Stimulated activated CD8-positive, alpha-beta memory T cell treated with anti-CD3 and anti-CD28 coated beads, Interleukin-7, amount 100 ng/mL, for 1 hour (primary cell): ENCODE results near the gene RSF1.

Experiments used
- DNase-seq, 2 donors: peaks; one replicate each; pipeline ENCODE4 v3.0.0-alpha.2; 2020; ENCODE audit warnings: low read depth in 2 of 2

The RSF1 gene

DNA sequence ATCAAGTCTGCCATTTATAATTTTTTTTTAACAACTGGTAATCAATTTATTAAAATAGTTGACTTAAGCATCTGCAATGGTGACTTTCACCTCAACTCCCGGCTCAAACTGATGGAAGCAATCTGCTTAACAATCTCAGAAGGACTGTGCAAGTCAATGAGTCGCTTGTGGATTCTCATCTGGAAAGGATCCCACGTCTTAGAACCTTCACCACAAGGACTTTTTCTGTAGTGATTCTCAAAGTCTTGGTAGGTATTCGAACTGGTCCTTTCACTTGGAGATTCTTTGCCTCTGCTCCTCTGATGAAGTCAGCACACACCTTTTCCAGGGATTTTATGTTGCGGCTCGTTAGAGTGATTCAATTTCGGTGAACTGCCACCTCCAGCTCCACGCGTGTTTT lies 7.3 kb downstream of the RSF1 start:
- DNase-seq, result no peak

DNA sequence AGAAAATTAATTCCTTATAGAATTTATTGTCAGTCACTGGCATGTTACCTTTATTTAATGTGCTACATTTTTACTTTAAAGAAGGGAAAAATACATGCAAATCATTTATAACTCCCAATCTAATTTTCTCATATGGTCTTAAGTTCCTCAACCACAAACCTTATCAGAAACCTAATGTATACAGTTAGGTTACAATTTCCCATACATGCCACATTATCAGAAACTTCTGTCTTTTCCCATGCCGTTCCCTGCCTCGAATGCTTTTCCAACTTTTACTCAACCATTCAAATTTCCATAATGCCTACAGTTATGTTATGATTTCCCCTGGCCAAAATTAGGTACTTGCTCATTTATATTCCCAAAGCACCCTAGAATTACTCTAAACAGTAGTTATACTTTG lies 13.5 kb downstream of the RSF1 start:
- DNase-seq, result no peak

DNA sequence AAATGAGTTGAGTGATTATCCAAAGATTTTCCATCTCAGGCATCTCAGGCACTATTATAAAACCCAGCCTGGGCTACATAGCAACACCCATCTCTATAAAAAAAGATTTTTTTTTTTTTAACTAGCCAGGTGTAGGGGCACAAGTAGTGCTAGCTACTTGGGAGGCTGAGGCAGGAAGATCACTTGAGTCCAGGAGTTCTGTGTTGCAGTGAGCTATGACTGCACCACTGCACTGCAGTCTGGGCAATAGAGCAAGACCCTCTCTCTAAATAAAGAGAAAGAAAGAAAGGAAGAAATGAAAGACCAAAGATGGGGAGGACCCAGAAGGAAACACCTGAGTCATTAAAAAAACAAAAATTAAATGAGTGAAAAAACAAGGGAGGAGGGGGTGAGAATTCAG lies 14.1 kb downstream of the RSF1 start:
- no peak for DNase-seq

DNA sequence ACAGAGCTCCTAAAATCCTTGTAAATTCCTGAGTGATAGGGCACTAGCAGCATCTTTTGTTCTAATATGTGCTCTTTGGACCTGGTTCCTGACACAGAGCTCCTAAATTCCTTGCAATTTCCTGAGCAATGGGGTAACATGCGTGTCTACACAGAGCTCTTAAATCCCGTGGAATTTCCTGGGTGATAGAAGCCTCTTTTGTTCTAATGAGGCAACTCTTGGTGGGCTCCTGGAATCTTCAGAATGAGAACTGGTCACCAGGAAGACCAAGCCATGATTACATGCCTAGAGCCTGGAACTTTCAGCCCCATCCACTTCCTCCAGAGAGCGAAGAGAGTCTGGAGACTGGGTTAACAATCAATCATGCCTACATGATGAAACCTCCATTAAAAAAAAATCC lies 19.0 kb downstream of the RSF1 start:
- no peak for DNase-seq

DNA sequence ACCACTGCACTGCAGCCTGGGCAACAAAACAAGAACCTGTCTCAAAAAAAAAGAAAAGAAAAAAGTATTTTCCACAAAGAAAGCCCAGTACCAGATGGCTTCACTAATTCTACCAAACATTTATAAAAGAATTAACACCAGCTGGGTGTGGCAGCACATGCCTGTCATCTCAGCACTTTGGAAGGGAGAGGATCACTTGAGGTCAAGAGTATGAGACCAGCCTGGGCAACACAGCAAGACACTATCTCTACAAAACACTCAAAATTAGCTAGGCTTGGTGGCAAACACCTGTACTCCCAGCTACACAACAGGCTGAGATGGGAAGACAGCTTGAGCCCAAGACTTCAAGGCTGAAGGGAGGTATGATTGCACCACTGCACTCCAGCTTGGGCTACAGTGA lies 20.1 kb downstream of the RSF1 start:
- no peak for DNase-seq

DNA sequence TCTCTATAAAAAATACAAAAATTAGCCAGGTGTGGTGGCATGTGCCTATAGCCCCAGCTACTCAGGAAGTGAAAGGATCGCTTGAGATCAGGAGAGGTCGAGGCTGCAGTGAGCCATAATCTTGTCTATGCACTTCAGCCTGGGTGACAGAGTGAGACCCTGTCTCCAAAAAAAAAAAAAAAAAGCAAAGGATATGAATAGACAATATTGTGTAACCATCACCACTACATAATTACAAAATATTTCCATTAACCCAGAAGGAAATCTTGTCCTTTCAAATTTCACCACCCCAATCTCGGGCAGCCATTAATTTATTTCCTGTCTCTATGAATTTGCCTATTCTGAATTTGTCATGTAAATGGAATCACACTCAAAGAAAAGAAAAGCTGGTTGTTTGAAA lies 21.2 kb downstream of the RSF1 start:
- no peak for DNase-seq

DNA sequence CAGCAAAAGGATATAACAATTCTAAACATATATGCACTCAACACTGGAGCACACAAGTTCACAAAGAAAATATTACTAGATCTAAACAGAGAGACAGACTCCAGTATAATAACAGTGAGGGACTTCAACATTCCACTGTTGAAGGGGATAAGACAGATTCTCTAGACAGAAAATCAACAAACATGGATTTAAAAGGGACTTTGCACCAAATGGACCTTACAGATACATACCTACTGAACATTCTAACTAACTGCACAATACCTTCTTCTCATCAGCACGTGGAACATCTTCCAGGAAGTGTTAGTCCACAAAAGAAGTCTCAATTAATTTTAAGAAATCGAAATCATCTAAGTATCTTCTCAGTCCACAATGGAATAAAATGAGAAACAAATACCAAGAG lies 26.6 kb downstream of the RSF1 start:
- DNase-seq, result no peak

DNA sequence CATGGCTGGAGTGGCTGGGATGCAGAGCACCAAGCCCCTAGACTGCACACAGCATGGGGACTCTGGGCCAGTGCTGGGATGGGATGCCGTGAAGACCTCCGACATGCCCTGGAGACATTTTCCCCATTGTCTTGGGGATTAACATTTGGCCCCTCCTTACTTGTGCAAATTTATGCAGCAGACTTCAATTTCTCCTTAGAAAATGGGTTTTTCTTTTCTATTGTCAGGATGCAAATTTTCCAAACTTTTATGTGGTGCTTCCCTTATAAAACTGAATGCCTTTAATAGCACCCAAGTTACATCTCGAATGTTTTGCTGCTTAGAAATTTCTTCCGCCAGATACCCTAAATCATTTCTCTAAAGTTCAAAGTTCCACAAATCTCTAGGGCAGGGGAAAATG lies 29.2 kb downstream of the RSF1 start:
- DNase-seq, result no peak

DNA sequence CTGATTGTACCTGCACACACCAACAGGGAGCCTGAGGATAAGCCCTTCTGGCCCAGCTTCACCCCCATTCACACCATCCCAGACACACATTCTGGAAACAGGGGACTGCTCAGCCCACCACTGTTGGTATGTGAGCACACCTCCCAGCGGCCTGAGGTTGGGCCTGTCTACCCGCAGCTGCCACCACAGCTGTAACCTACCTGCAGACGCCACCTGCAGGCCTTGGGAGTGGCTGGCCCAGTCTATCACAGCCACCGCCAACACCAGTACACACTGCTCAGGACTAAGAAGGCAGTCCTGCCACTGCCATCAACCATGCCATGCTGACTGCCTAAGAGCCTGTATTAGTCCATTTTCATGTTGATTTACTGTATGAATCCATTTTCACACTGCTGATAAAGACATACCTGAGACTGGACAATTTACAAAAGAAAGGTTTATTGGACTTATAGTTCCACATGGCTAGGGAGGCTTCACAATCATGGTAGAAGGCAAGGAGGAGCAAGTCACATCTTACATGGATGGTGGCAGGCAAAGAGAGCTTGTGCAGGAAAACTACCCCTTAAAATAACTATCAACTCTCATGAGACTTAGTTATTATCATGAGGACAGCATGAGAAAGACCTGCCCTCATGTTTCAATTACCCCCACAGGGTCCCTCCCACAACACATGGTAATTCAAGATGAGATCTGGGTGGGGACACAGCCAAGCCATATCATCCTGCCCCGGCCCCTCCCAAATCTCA lies 30.6 kb downstream of the RSF1 start:
- DNase-seq, result no peak

DNA sequence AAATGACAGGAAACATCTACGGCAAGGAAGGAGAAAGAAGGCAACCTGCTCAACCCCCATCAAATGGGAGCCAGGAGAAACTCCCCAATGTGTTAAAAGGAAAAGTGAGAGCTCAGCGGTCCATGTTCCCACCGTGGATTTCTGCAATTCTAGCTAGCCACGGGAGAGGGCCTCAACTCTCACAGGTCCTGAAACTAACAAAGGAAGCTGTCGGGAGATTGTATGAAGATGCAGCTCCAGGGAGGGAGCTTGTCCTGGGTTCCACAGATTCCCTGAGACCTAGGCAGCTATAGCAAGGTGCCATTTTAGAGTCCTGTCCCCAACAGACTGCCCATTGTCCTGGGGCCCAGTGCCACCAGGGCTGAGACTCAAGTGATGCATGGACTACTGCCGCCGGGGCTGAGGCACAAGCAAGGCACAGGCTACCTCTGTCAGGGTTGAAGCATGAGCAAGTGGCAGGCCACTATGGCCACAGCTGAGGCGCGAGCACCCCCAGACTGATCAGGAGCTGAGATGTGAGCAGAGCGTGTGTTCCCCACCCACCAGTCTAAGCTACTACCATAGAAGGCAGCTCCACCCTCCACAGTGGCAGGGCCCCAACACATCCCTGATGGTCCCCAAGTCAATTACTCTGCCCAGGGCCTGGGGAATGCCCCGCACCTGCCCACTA lies 31.3 kb downstream of the RSF1 start:
- no peak for DNase-seq

DNA sequence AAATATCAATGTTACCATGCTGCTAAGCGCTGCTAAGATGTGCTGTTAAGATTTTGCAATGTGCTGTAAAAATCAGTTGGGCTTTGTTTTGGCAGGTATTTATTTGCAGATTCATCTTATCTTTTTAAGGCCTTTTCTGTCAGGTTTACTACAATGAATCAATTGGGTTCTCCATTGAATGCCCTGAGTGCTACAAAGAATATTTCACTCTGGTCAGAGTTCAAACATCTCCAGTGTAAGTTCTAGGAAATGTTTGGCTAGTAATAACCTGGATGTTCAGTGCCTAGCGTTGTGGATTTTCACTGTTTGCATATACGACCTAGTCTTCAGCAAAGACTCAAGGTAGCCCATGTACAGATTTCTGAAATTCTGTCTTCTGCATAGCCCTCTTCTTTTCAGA lies 36.0 kb downstream of the RSF1 start:
- DNase-seq, result no peak

DNA sequence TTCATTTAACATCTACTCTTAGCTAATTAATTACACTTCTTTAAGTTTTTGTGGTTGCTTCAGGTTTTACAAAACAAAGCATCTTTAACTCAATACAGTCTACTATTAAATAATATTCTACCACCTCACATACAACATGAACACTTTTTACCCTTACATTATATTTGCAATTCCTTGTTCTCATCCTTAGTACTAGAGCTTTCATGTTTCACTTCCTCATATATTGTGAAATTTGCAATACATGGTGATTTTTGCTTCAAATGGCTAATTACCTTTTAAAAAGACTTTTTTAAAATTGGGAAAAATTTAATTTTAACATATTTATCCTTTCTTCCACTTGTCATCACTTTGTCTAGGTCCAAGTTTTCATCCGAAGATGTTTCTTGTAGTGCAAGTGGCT lies 37.5 kb downstream of the RSF1 start:
- no peak for DNase-seq

DNA sequence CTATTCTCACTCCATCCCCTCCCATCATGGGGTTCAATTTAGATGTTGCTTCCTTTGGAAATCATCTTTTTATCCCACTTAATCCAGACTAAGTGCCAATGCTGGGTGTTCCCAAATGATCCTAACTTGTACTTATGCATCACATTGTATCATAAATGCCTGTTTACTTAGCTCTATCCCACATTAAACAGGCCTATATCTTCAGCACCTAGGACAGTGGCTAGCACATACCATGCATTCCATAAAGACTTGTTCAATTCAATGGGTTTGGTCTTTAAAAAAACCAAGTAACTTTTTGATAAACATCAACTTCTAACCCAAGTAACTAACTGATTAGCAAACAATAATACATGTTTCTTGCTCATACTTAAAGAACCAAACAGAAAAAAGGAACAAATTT lies 40.6 kb downstream of the RSF1 start:
- DNase-seq, result no peak

DNA sequence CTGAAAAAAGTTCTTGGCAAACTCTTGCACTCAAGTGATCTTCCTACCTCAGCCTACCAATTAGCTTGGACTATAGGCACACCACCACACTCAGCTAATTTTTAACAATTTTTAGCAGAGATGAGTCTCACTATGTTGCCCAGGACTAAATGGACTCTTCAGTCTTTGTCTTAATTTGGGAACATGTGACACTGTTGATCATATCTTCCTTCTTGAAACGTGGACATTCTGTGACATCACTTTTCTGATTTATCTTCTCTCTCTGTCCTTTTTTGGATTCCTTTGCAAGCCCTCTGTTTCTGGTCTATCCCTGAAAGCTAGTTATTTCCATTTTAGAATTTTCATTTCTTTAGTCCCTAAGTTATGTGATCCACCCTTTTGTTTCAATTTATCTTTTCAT lies 42.0 kb downstream of the RSF1 start:
- DNase-seq, result no peak

DNA sequence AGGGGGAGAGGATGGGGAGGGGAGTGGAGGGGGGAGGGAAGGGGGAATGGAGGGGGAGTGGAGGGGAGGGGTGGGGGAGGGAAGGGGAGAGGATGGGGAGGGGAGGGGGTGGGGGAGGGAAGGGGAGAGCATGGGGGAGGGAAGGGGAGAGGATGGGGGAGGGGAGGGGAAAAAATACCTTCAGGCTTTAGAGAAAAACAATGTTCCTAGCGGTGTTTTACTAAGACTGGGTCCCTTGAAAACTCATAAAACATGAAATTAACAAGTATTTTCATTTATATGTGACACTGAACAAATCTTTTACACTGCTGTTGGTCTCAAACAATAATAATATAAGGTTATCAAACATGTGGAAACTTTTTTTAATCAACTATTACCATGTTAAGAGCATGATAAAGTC lies 42.4 kb downstream of the RSF1 start:
- DNase-seq, result no peak

DNA sequence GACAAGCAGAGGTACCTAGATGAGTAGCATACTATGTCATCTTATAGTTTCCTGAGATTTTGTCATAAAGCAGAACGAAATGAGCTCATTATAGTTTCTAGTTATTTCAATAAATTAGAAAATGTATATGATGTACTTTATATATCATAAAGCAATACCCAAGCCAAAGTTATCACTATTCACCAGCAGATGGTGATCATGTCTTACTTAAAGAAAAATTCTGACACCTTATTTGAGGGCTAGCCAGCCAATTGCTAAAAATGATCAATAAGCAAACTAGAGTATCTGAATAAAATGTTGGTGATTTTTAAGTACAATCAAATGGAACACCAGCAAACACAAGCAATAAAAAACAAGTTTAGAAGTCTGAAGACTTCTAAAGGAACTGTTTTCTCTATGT lies 44.1 kb downstream of the RSF1 start:
- DNase-seq, result no peak

DNA sequence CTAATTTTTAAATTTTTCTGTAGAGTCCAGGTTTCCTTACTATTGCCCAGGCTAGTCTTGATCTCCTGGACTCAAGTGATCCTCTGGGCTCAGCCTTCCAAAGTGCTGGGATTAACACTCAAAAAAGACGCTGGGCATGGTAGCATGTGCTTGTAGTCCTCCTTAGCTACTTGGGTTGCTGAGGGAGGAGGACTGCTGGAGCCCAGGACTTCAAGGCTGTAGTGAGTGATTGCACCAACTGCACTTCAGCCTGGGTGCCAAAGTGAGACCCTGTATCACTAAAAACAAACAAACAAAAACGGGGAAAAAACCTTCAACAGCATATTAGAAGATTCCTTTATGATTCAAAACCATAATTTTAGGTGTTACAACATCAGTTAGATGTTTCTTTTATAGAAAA lies 44.6 kb downstream of the RSF1 start:
- DNase-seq, result no peak

DNA sequence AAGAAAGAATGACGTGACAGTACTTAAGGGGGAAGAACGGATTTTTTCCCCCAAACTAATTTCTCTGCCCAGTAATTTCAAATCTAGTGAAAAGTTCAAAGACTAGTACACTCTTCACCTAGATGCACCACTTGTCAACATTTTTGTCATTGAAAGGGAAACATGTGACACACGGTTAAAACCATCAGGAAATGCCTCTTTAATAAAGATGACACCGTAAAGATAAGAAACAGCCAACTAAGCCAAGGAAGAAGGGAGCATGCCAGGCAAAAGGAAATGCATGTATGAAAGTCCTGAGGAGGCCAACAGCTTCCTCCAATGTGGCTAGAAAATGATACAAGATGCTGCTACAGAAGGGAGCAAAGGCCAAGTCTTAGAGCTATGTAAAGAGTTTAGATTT lies 49.4 kb downstream of the RSF1 start:
- no peak for DNase-seq

DNA sequence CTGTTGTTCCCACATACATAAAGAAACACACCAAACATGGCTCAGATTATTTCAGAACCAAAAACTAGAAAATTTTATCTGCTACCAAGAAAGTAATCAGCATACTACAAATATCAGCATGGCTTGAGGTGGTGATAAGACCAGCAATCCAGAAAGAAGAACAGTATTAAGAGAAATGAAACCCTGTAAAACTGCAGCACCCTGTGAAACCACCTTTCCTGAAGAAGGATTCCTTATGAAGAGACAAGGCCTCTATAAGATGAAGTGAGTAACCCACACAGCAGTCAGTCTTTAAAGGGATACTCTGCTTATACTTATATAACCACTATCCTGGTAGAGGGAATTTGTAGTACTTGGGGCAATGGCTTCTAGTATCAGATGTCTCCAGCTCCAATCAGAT lies 49.9 kb downstream of the RSF1 start:
- DNase-seq, result no peak

DNA sequence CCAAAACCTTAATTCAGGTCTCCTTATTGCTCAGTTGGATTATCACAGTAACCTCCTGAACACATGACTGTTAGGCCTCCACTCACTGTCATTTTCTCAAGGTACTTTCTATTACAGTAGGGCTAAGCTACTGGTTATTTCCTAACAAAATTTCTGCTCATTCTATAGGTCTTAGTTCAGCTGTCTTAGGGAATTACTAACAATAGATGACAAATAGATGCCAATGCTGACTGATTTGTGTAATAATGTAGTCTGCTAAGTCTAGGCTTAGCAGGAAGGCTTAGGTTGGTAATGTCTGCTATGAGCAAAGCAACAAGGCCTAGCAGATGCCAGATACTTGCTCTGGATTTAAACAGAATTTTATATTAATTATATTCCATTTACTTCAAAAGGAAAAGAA lies 58.1 kb downstream of the RSF1 start:
- DNase-seq, result no peak

DNA sequence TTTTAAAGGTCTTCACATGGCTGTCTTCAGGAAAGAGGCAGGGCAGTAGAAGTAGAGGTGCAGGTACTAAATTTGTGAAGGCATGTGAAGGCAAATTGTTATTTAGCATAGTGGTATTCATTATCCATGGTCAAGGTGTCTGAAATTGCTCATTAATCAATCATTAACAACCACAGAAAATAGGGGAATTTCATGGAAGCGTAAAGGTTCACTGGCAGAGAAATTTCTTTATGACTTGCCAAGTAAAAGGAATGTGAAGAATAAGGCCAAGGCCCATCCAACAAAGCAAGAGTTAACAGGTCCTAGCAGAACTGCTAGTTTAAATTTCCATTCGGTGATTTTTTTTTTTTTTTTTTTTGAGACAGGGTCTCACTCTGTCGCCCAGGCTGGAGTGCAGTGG lies 59.0 kb downstream of the RSF1 start:
- DNase-seq, result no peak

DNA sequence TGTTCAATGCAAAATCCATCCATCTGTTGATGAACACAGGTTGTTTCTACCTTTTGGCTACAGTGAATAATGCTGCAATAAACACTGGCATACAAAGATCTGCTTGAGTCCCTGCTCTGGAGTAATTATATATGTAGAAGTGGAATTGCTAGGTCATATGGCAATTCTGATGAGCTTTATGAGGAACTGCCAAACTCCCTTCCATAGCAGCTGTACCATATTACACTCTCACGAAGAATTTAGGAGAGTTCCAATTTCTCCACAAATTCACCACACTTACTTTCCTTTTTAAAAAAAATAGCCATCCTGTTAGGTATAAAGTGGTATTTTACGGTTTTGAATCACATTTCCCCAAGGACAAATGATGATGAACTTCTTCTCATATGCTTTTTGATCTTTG lies 62.2 kb downstream of the RSF1 start:
- DNase-seq, result no peak

DNA sequence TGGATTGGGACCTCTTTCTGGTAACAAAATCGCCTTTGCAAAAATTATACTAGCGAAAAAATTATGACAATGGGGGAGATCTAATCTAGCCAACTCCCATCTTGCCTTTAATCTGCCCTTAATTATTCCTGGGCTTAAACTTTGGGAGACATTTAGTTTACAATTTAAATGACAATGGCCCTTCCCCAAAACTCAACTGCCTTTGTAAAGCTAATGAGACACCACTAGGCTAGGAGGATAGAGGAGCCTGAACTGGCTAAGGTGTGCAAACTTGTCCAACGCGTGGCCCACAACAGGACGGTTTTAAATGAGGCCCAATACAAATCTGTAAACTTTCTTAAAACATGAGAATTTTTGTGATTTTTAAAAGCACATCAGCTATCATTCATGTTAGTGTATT lies 67.3 kb downstream of the RSF1 start:
- DNase-seq, result no peak

DNA sequence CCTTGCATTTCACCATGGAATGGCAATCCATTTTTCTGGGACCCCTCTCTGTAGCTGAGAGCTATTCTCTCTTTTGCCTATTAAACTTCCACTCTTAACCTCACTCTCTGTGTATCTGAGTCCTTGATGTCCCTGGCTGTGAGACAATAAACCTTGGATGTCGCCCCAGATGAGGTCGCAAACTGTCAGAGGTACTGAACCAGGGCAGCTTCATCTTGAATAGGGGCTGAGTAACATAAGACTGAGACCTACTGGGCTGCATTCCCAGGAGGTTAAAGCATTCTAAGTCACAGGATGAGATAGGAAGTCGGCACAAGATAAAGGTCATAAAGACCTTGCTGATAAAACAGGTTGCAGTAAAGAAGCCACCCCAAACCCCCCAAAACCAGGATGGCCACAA lies 68.0 kb downstream of the RSF1 start:
- DNase-seq, result no peak
